ENCODE results near the gene ASTL.
"Not testable (repeated sequence)": the region's sequence is repeated elsewhere in the genome, so short reads cannot be mapped to it uniquely, and the experiment has no call there.

ASTL gene

GRCh38 chr2:96138179-96139145, at the start of gene ASTL:
ASTL (minus strand) TSS chr2:96138502; CDS start chr2:96138436, 66 bp downstream.
- DNase-seq, result no peak

- DNase-seq, result no peak
These were observed 48.3 kb upstream of the ASTL start for GRCh38 chr2:96186562-96186961.

GRCh38 chr2:96185516-96185915, 47.2 kb upstream of the ASTL start:
- DNase-seq, result no peak

GRCh38 chr2:96184989-96185388, 46.7 kb upstream of the ASTL start:
- no peak for DNase-seq

- DNase-seq, result no peak
These were observed 45.9 kb upstream of the ASTL start for GRCh38 chr2:96184188-96184587.

GRCh38 chr2:96181529-96181928, 43.2 kb upstream of the ASTL start:
- DNase-seq, result no peak

- DNase-seq, result no peak
These were observed 42.2 kb upstream of the ASTL start for GRCh38 chr2:96180521-96180920.

- no peak for DNase-seq
These were observed 41.7 kb upstream of the ASTL start for GRCh38 chr2:96180002-96180401.

GRCh38 chr2:96176661-96177060, 38.4 kb upstream of the ASTL start:
- DNase-seq, result no peak

- DNase-seq, result no peak
These were observed 37.6 kb upstream of the ASTL start for GRCh38 chr2:96175951-96176350.

GRCh38 chr2:96174251-96175144, 36.2 kb upstream of the ASTL start:
- DNase-seq, result peak; percentile 39

GRCh38 chr2:96171831-96172230, 33.5 kb upstream of the ASTL start:
- no peak for DNase-seq

GRCh38 chr2:96170626-96171025, 32.3 kb upstream of the ASTL start:
- no peak for DNase-seq

- no peak for DNase-seq
These were observed 31.7 kb upstream of the ASTL start for GRCh38 chr2:96169868-96170507.

- DNase-seq, result no peak
These were observed 29.2 kb upstream of the ASTL start for GRCh38 chr2:96167407-96168013.

GRCh38 chr2:96164459-96165184, 26.3 kb upstream of the ASTL start:
- no peak for DNase-seq

- DNase-seq, result no peak
These were observed 25.6 kb upstream of the ASTL start for GRCh38 chr2:96163768-96164429.

GRCh38 chr2:96163415-96163767, 25.1 kb upstream of the ASTL start:
- DNase-seq, result no peak

- DNase-seq, result no peak
These were observed 23.6 kb upstream of the ASTL start for GRCh38 chr2:96161898-96162297.

GRCh38 chr2:96160366-96160765, 22.1 kb upstream of the ASTL start:
- not testable (repeated sequence) for DNase-seq

GRCh38 chr2:96159084-96159830, 21.0 kb upstream of the ASTL start:
- DNase-seq, result no peak
